Measurements from ENCODE around the gene NAB2.

DNA sequence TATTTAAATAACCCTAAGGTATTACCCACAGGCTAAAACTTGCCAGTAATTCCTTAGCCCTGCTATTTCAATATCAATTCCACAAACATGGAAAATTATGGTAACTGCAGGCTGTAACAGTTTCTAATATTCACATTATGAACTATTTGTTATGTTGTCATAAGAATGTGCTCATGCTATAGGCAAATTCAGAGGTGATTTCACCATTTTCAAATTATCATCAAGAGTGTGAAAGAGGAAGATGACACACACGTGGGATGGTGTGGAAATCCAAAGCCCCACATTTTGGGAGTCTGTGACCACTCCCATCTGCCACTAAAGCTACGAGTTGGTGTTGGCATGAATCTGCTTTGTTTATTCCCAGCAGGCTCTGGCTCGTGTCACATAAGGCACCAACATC lies 33.1 kb upstream of the NAB2 start:
- TF ChIP-seq, protein P1, sequence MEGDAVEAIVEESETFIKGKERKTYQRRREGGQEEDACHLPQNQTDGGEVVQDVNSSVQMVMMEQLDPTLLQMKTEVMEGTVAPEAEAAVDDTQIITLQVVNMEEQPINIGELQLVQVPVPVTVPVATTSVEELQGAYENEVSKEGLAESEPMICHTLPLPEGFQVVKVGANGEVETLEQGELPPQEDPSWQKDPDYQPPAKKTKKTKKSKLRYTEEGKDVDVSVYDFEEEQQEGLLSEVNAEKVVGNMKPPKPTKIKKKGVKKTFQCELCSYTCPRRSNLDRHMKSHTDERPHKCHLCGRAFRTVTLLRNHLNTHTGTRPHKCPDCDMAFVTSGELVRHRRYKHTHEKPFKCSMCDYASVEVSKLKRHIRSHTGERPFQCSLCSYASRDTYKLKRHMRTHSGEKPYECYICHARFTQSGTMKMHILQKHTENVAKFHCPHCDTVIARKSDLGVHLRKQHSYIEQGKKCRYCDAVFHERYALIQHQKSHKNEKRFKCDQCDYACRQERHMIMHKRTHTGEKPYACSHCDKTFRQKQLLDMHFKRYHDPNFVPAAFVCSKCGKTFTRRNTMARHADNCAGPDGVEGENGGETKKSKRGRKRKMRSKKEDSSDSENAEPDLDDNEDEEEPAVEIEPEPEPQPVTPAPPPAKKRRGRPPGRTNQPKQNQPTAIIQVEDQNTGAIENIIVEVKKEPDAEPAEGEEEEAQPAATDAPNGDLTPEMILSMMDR (IDR thresholded peaks at IDR 0.05 in 2 of 3, conservative IDR thresholded peaks at IDR 0.05 in 1 of 3; ENCODE audit: control insufficient read depth in 2 of 3, extremely low read depth in 1 of 3, insufficient read depth in 1 of 3, low read depth in 3 of 3, low read length in 3 of 3), result no peak
- TF ChIP-seq NRF1 (conservative IDR thresholded peaks at IDR 0.05; ENCODE audit: low read depth, low read length) (no peak), TCF12 (IDR thresholded peaks at IDR 0.05; ENCODE audit: low read depth, low read length) (no peak), ZNF274 (IDR thresholded peaks at IDR 0.05; ENCODE audit: insufficient read depth, insufficient read length) (no peak), RCOR1 (conservative IDR thresholded peaks at IDR 0.05; ENCODE audit: low read depth, low read length) (no peak), EZH2 (IDR thresholded peaks at IDR 0.05; ENCODE audit: borderline replicate concordance, control insufficient read depth, low read depth, low read length) (no peak), POLR2AphosphoS5 (IDR thresholded peaks at IDR 0.05; ENCODE audit: low read length) (no peak), FOS (IDR thresholded peaks at IDR 0.05; ENCODE audit: borderline replicate concordance, extremely low read depth, insufficient read length) (no peak), YBX1 (IDR thresholded peaks at IDR 0.05) (no peak), MYC (IDR thresholded peaks at IDR 0.05; ENCODE audit: insufficient read depth, insufficient read length, insufficient replicate concordance, low read length, severe bottlenecking) (no peak), ZBED1 (IDR thresholded peaks at IDR 0.05; ENCODE audit: borderline replicate concordance) (no peak)
- TF ChIP-seq, protein P2, sequence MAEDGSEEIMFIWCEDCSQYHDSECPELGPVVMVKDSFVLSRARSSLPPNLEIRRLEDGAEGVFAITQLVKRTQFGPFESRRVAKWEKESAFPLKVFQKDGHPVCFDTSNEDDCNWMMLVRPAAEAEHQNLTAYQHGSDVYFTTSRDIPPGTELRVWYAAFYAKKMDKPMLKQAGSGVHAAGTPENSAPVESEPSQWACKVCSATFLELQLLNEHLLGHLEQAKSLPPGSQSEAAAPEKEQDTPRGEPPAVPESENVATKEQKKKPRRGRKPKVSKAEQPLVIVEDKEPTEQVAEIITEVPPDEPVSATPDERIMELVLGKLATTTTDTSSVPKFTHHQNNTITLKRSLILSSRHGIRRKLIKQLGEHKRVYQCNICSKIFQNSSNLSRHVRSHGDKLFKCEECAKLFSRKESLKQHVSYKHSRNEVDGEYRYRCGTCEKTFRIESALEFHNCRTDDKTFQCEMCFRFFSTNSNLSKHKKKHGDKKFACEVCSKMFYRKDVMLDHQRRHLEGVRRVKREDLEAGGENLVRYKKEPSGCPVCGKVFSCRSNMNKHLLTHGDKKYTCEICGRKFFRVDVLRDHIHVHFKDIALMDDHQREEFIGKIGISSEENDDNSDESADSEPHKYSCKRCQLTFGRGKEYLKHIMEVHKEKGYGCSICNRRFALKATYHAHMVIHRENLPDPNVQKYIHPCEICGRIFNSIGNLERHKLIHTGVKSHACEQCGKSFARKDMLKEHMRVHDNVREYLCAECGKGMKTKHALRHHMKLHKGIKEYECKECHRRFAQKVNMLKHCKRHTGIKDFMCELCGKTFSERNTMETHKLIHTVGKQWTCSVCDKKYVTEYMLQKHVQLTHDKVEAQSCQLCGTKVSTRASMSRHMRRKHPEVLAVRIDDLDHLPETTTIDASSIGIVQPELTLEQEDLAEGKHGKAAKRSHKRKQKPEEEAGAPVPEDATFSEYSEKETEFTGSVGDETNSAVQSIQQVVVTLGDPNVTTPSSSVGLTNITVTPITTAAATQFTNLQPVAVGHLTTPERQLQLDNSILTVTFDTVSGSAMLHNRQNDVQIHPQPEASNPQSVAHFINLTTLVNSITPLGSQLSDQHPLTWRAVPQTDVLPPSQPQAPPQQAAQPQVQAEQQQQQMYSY (CRISPR knock-in tag; IDR thresholded peaks at IDR 0.05), result no peak
